Brain microvascular endothelial cell (primary cell): ENCODE results near the gene GRAMD2B.
"Not testable (repeated sequence)": the region's sequence is repeated elsewhere in the genome, so short reads cannot be mapped to it uniquely, and the experiment has no call there.

Source experiments
- DNase-seq: peaks from one replicate; pipeline ENCODE4 v3.0.0-alpha.2; 2020
- H3K27ac ChIP-seq: fragments of 250-450 bp; sonication (Bioruptor Pico); 2 replicates; pipeline ENCODE4 v1.5.1; 2020; ENCODE audit warnings: mild to moderate bottlenecking, moderate library complexity
- H3K27me3 ChIP-seq: fragments of 250-450 bp; sonication (Bioruptor Pico); replicated peaks from 2 replicates; pipeline ENCODE4 v1.5.1; 2020; ENCODE audit warnings: mild to moderate bottlenecking
- H3K36me3 ChIP-seq: fragments of 250-450 bp; sonication (Bioruptor Pico); replicated peaks from 2 replicates; pipeline ENCODE4 v1.5.1; 2020; ENCODE audit warnings: mild to moderate bottlenecking
- H3K4me3 ChIP-seq: 2 replicates; pipeline ENCODE4 v1.5.1; 2011; ENCODE audit warnings: low read depth, mild to moderate bottlenecking, control low read depth, low read length, moderate library complexity
- in situ Hi-C: cut with HindIII; loops from 2 replicates; pipeline ENCODE4 v1.10.0; 2017; ENCODE audit warnings: low sequenced_read_pairs, low pct_ligation_motif_present
- TF ChIP-seq, protein P1 (sequence below): IDR thresholded peaks from 2 replicates; pipeline ENCODE4 v1.5.1; 2011; ENCODE audit warnings: low read depth, mild to moderate bottlenecking, moderate library complexity, low read length, control low read depth, inconsistent platforms; ENCODE audit errors: missing control alignments

The GRAMD2B gene

DNA sequence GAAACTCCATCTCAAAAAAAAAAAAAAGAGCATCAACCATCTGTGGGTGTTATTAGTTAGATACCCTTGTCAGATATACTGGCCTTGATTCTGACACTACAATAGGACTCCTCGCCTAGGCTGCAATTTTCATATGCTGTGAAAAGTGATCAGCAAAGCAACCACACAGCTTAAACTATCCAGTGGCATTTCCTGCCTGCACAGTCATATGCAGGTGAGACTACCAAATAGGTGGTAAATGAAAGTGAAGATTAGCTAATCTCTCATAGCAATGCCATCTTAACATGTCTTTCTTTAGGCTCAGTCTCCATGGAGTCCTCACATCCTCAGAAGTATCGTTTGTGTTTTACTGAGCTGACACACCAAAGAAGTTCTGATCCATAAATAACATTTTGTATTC is 40.8 kb downstream of the GRAMD2B start:
- DNase-seq, result no peak
- H3K27ac ChIP-seq, result no peak overlapping the region
- in situ Hi-C loops, result no loop called here

DNA sequence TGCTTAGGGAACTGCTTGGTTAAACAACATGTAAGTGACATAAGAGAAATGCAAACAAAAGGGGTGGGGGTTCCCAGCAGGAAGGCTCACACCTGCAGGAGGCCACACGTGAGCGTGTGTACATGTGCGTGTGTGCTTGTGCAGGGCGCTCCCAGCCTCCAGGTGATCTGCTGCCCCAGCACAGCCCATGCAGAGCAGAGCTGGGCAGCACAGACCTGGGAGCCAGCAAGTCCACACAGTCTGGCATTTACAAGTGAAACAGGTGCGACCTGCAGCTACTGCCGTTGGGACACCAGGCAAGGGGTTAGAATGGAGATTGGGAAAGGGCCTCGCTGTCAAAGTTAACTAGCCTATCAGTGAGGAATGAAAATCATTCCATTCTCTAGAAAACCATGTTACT is 41.8 kb downstream of the GRAMD2B start:
- TF ChIP-seq, protein P1, sequence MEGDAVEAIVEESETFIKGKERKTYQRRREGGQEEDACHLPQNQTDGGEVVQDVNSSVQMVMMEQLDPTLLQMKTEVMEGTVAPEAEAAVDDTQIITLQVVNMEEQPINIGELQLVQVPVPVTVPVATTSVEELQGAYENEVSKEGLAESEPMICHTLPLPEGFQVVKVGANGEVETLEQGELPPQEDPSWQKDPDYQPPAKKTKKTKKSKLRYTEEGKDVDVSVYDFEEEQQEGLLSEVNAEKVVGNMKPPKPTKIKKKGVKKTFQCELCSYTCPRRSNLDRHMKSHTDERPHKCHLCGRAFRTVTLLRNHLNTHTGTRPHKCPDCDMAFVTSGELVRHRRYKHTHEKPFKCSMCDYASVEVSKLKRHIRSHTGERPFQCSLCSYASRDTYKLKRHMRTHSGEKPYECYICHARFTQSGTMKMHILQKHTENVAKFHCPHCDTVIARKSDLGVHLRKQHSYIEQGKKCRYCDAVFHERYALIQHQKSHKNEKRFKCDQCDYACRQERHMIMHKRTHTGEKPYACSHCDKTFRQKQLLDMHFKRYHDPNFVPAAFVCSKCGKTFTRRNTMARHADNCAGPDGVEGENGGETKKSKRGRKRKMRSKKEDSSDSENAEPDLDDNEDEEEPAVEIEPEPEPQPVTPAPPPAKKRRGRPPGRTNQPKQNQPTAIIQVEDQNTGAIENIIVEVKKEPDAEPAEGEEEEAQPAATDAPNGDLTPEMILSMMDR, result no peak
- H3K27me3 ChIP-seq, result no peaks in the 10 kb centered on the region
- in situ Hi-C loops, result no loop called here
- peaks cover 18% of the 10 kb centered on the region for H3K36me3 ChIP-seq
- H3K4me3 ChIP-seq, result no peak overlapping the region
- H3K27ac ChIP-seq, result no peak overlapping the region
- DNase-seq, result no peak

More for the DNA sequence above, 40.8 kb downstream of the GRAMD2B start:
- Histone ChIP-seq H3K4me3 (no peak overlapping the region), H3K27me3 (no peaks in the 10 kb centered on the region), H3K36me3 (peaks cover 15% of the 10 kb centered on the region)
- TF ChIP-seq, protein P1, result no peak

DNA sequence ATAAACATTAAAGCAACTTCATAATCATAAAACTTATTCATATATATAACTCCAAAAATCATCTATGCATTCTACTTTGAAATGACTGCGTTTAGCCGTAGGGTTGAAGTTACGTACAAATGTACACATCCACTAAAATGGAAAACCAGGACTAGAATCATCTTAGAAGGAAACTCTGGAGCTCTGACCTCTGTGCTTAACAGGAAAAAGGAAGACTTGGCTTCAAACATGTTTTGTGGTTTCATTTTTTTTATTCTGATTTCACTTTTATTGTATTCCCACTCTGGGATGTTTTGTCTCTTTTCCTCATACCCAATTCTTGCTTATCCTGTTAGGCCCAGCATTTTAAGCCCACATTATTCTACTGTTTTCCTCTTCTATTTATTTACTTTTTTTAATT is 44.9 kb downstream of the GRAMD2B start:
- TF ChIP-seq, protein P1, result no peak
- Histone ChIP-seq H3K27ac (no peak overlapping the region), H3K4me3 (no peak overlapping the region), H3K36me3 (peaks cover 25% of the 10 kb centered on the region), H3K27me3 (no peaks in the 10 kb centered on the region)
- no peak for DNase-seq
- in situ Hi-C loops, result no loop called here

DNA sequence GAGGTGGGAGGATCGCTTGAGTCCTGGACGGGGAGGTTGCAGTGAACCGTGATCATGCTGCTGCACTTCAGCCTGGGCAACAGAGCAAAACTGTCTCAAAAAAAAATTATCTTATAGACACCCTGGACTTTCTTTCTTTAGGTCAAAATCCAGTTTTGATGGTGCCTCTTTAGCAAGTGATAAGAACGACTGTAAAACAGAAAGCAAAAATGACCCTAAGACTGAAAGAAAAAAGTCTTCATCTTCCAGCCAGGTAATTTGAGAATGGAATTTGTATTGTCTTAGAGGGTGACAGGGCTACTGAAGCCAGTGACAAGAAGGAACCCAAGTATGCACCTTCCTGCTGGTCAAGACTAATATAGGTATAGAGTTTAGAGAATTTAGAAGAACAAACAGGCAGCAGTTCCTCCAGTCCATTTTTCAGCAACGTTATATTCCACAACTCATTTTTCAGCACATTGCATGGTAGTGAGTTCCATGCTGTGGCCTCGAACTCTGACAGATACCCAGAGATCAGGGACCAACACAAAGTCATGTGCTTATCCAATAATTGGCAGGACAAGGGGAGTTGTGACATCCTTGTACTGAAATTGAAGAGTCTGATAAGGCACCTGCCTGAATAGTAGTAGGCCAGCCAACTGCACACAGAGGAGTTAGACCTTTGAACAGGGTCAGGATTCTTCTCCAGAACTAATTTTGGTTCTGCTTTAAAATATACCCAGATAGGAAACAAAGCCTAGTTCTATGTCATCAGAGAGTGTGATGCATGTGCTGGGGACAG is 46.5 kb downstream of the GRAMD2B start:
- in situ Hi-C loops, result no loop called here
- no peak for DNase-seq
- no peak overlapping the region for H3K4me3 ChIP-seq
- H3K27ac ChIP-seq, result no peak overlapping the region
- no peaks in the 10 kb centered on the region for H3K27me3 ChIP-seq
- H3K36me3 ChIP-seq, result peaks cover 27% of the 10 kb centered on the region
- TF ChIP-seq, protein P1, result no peak

DNA sequence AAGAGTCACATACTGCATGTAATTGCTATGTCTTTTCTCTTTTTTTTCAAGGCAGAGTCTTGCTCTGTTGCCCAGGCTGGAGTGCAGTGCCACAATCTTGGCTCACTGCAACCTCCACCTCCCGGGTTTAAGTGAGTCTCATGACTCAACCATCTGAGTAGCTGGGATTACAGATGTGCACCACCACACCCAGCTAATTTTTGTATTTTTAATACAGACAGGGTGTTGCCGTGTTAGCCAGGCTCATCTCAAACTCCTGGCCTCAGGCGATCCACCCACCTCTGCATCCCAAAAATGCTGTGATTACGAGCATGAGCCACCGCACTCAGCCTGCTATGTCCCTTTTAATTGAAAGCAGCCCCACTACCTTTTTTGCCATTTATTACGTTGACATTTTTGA is 47.3 kb downstream of the GRAMD2B start:
- in situ Hi-C loops, DNase-seq, H3K27ac ChIP-seq, H3K4me3 ChIP-seq, H3K27me3 ChIP-seq: not testable (repeated sequence)
- H3K36me3 ChIP-seq, result peaks cover 26% of the 10 kb centered on the region

DNA sequence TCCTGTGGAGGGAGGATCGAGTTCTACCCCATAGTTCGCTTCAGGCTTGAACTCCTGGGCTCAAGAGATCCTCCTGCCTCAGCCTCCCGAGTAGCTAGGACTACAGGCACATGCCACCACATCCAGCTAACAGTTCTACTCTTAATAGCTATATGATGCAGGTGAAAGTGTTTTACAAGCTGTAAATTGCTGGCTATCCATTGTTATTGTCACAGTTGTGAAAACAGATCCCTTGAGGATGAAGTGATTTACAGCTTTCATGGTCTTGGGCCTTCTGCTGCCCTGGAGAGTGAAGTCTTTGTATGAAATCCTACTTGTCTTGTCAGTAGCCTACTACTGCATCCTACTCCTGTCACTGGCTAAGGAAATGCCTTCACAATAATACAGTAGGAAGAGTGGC is 48.0 kb downstream of the GRAMD2B start:
- Histone ChIP-seq H3K36me3 (peaks cover 26% of the 10 kb centered on the region), H3K27me3 (no peaks in the 10 kb centered on the region), H3K4me3 (no peak overlapping the region), H3K27ac (peak overlapping the region; percentile 10)
- no peak for DNase-seq
- TF ChIP-seq, protein P1, result no peak
- in situ Hi-C loops, result no loop called here
